Fibroblast of the aortic adventitia (primary cell): ENCODE data around the gene TTC29. TPM values are rescaled to one million over a fixed set of nuclear protein-coding genes. Genes with fewer than 3 reads are reported as not detected.

Experiments
- DNase-seq: peaks from one replicate; pipeline ENCODE4 v3.0.0-alpha.2; 2010; ENCODE audit warnings: low read depth
- H3K4me3 ChIP-seq: 2 replicates; pipeline ENCODE4 v1.5.1; 2011; ENCODE audit warnings: low read depth, mild to moderate bottlenecking, control low read depth, low read length, moderate library complexity
- total RNA-seq: library from RNA; depleted of rRNA; stranded (reverse); fragments of >200 nt; gene quantifications from 2 replicates; pipeline ENCODE4 v1.2.3, GENCODE V29; 2012; ENCODE audit warnings: low replicate concordance
- TF ChIP-seq, protein P1 (sequence below): IDR thresholded peaks from 2 replicates; pipeline ENCODE4 v1.5.1; 2011; ENCODE audit warnings: mild to moderate bottlenecking, low read length, control low read depth, inconsistent platforms; ENCODE audit not compliant: insufficient read depth

Gene TTC29
- total RNA-seq, 1 donor = 0.81 TPM

DNA sequence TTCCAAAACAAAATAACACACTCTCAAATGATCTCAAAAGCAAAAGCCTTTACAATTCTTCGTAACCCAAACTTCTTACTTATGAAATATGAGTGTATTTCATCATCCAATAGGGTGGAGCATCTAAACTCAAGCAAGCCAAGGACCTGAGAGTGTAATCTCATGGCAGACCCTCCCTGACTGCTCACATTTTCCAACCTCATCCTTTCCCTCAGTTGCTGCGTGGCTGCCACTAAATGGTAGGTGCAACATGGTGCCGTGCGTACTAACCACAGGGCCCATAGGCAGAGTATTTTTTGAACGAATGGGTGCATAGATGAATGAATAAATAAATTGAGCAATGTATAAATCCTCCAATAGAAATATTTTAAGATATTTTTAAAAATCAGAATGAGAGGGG lies 45.4 kb downstream of the TTC29 start:
- no peak overlapping the region for H3K4me3 ChIP-seq
- TF ChIP-seq, protein P1, sequence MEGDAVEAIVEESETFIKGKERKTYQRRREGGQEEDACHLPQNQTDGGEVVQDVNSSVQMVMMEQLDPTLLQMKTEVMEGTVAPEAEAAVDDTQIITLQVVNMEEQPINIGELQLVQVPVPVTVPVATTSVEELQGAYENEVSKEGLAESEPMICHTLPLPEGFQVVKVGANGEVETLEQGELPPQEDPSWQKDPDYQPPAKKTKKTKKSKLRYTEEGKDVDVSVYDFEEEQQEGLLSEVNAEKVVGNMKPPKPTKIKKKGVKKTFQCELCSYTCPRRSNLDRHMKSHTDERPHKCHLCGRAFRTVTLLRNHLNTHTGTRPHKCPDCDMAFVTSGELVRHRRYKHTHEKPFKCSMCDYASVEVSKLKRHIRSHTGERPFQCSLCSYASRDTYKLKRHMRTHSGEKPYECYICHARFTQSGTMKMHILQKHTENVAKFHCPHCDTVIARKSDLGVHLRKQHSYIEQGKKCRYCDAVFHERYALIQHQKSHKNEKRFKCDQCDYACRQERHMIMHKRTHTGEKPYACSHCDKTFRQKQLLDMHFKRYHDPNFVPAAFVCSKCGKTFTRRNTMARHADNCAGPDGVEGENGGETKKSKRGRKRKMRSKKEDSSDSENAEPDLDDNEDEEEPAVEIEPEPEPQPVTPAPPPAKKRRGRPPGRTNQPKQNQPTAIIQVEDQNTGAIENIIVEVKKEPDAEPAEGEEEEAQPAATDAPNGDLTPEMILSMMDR = no peak
- DNase-seq = no peak

DNA sequence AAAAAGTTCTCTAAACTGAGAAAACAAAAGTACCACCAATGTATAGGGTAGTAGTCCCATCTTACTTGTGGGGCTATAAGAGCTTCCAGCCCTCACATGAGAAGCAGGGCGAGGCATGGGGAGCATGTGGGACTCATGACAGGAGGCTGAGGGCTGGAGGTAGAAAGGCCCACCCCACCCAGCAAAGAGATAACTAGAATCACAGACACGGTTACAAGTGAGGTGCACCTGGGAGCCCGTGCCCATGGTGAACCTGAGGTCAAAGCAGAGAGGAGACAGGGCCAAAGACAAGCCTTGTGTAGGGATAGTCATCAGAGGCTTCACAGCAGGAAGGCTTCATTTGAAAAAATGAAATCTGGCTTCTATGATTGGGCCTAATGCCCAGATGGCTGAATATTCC lies 55.4 kb downstream of the TTC29 start:
- TF ChIP-seq, protein P1 = no peak
- H3K4me3 ChIP-seq = no peak overlapping the region

DNA sequence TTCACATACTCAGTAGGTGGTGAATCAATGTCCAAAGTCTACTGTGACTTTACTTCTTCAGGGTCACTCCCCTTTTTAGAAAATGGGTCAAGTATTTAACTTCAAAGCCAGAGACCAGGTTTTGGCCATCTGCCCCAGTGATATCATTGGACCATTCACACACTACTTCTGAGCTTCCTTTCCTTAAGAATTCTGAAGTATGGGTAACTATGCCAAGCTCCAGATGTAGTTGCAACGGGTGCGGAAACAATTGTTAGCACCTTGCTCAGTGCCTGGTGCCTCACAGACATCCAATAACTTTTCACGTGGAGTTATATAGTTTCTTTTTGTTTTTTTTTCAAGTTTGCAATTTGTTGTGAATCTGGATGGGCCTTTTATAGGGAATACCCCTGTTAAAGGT lies 62.6 kb downstream of the TTC29 start:
- TF ChIP-seq, protein P1 = no peak
- no peak overlapping the region for H3K4me3 ChIP-seq
- no peak for DNase-seq

More for the DNA sequence above, 55.4 kb downstream of the TTC29 start:
- DNase-seq = no peak

DNA sequence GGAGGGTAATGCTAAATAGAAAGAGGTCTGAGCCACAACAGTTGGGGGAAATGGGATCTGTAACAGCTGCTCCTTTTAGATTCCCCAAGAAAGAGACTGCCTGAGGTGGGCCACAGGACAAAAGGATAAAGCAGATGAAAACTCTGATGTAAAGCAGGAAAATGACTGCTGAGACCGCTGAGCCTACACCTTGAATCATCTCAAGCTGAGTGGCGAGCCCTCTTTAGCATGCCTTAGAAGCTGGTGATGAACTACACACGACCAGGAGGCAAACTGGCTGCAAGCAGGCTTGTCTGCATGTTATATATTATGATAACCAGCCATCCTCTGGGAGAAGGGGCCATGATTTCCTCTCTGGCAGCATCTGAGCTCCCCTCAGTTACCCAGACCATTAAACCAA lies 88.4 kb downstream of the TTC29 start:
- TF ChIP-seq, protein P1 = no peak
- DNase-seq = no peak
- H3K4me3 ChIP-seq = no peak overlapping the region

DNA sequence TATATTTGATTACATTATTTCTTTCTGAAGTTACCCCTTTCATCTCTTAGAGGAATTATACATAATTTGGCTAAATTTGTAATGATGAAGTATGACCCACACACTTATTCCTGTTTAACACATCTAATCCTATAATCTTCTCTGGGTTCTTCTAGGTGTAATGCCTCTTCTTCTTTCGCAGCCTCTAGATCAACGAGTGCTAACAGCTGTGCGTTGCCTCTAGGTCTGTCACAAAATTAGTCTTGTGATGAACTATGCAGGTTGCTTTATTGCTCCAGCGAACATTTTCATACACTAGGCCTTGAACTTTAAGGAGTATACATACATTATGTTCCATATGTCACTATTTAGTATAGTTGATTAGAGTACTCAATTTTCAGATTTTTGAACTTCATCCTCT lies 89.9 kb downstream of the TTC29 start:
- DNase-seq = no peak
- H3K4me3 ChIP-seq = no peak overlapping the region
- TF ChIP-seq, protein P1 = no peak

DNA sequence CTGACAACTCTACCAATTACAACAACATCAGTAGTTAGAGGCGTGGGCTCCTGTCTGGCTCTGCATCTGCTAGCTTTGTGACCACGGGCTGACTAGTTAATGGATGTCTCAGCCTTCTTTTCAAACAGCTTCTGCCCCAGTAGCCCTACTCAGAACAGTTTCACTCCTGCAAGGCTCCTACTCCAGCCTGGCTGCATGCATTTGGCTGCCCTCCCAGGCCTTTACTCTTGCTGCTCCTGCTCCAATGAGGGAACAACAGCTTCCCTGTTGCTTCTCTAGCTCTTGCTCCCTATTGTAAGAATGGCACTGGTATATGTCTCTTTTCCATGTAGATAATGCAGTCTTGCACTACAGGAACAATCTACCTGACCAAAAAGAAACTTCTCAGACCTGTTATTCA lies 93.3 kb downstream of the TTC29 start:
- TF ChIP-seq, protein P1 = no peak
- no peak for DNase-seq
- no peak overlapping the region for H3K4me3 ChIP-seq

DNA sequence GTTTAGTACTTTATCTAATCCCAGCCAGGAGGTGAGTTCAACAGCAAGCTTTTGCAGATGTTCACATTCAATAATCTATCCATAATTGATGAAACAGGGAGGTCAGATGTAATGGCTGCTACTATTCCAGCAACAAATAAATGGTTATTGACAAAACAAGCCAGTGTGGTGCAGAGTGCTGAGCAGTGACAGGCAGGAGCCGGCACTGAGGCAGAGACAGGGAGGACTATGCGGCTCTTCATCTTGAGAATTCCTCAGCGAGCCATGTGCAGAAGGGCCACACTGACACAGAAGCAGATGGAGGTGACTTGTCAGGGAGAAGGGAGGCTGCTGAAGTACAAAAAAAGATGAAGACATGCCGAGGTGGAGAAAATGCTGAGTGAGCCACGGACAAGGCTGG lies 98.3 kb downstream of the TTC29 start:
- TF ChIP-seq, protein P1 = no peak

More for the DNA sequence above, 98.3 kb downstream of the TTC29 start:
- DNase-seq = no peak
- no peak overlapping the region for H3K4me3 ChIP-seq
